GM15510 (cell line): ENCODE measurements around the gene ANKAR.

Experiments used
- POLR2A ChIP-seq: IDR thresholded peaks from 3 replicates; pipeline ENCODE4 v1.6.1; 2011; ENCODE audit warnings: borderline replicate concordance; ENCODE audit not compliant: insufficient read length; ENCODE audit errors: extremely low read depth

ANKAR gene

DNA sequence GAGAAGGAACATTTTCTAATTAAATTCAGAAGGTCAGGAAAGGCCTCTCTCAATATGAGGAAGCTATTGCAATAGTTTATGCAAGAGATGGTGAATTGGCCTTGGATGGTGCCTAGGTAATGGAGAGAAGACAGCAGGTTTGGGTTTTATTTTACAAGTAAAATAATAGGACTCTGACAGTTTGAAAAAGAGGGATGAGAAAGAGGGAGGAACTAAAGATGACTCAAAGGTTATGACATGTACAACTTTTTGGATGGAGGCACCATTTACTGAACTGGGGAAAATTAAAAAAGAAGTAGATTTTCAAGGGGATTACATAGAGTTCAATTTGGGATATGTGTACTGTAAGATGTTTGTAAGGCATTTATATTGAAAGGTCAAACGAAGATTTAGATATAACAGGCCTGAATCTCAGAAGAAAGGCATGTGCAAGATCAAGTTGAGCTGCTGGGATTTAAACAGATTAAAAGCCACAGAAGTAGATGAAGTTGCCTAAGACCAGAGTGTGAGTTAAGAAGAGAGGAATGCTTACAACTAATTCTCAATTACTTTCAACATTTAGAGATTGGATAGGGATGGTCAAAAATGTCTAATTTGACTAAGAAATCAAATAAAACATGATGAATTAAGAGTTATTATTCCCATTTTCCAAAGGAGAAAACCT, 25.5 kb upstream of the ANKAR start:
- TF ChIP-seq POLR2A, result no peak

DNA sequence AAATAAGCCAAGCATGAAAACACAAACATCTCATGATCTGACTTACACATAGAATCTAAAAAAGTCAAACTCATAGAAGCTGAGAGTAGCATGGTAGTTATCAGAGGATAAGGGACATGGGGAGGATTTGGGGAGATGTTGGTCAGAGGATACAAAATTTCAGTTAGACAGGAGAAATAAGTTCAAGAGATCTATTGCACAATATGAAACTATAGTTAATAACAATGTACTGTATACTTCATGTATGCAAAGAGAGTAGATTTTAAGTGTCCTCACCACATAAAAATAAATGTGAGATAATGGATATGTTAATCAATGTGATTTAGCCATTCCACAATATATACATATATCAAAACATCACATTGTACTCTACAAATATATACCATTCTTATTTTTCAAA, 23.2 kb upstream of the ANKAR start:
- TF ChIP-seq POLR2A, result no peak

DNA sequence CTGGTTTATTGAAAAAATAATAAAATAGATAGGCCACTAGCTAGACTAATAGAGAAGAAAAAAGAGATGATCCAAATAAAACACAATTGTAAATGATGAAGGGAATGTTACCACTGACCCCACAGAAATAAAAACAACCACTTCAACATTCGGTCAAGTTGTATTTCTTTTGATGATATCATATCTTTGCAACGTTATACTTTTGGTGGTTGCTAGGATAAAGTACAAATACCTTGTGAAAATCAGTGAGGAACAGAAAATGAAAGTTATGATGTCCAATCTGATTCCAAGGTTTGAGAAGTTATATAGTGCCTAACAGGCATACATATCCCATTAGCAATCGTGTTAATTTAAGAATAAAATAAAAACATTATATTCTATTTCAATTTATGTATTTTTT, 19.8 kb upstream of the ANKAR start:
- TF ChIP-seq POLR2A, result no peak

DNA sequence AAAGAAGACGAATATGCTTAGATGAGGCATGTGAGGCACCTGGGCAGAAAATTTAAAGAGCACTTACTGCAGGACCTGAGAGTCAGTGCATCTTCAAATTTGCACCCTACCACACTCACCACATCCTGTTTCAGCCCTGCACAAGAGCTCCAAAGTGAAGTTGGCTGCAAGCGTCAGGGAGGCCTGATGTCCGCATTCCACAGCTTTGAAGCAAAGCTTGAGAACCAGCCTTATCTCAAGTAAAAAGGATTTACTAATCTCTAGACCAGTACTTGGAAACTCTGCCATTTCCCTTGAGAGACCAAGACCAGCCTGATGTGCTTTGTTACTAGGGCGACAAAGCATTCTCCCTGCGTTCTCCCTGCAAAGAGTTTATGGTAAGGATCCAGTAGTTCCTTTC, 16.6 kb upstream of the ANKAR start:
- TF ChIP-seq POLR2A, result no peak

DNA sequence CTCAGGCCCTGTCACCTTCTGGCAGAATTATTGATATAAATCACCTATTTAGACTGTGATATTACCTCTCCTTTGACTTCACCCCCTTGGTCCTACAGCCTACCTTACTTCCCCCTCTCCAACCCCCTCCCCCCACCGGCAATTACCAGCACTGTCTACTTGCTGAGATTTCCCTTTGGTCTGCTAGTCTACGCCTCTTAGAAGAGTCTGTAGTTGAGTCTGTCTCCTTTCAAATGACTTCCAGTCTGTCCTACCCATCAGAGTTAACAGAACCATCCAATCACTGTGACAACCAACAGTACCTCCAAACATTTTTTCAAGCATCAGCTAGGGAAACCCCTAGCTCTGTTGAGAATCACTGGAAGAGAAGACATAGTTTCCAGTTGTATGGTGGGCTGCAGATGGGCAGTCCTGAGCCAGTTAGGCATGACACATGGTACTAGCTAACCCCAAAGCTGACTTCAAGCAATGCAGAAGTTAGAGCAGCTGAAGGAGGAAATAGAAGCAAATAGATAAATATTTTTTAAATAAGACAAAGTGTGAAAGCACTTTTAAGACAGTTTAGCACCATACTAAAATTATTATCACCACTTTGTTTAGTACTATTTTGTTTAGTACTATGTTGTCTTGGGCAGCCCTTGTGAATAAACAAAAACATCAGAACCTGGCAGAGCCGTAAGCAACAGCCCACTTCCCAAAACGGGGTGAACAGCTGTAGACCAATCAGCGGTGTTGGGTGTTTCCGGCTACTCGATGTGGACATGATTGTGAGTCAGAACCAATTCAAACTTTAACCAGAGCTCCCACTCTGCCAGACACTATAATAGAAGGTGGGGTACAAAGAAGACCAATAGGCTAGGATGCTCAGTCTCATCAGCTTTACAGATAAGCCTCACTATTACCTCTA, 15.9 kb upstream of the ANKAR start:
- TF ChIP-seq POLR2A, result no peak

DNA sequence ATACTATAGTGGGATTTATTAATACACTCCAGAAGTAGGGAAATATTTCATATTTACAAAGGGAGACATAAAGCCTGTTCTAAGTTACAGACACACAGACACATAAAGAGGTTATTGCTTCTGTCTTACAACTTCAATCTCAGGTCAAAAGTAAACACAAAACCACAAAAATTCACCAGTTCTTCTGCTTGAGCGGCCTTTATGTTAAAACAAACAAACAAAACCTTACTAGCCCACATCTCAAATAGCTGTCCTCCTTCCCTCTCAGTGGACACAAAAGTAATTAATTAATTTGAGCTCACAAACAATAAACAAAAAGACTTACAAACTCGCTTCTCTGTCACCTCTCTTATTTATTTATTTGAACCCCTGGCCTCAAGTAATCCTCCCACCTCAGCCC, 14.7 kb upstream of the ANKAR start:
- no peak for TF ChIP-seq POLR2A

DNA sequence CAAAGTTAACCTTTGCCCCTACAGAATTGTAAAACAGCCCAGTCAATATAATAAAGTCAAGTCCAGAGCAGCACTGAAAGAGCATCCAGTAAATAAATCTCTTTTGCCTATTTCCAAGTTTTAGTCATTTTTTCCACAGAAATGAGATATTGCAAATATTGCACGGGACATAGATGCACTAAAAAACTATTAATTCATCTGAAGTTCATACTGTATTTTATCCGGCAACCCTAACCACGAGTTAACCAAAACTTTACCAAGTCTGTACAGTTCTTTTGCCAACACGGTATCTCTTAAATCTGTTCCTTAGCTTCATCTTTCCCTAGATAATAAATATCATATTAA, 13.7 kb upstream of the ANKAR start:
- no peak for TF ChIP-seq POLR2A

DNA sequence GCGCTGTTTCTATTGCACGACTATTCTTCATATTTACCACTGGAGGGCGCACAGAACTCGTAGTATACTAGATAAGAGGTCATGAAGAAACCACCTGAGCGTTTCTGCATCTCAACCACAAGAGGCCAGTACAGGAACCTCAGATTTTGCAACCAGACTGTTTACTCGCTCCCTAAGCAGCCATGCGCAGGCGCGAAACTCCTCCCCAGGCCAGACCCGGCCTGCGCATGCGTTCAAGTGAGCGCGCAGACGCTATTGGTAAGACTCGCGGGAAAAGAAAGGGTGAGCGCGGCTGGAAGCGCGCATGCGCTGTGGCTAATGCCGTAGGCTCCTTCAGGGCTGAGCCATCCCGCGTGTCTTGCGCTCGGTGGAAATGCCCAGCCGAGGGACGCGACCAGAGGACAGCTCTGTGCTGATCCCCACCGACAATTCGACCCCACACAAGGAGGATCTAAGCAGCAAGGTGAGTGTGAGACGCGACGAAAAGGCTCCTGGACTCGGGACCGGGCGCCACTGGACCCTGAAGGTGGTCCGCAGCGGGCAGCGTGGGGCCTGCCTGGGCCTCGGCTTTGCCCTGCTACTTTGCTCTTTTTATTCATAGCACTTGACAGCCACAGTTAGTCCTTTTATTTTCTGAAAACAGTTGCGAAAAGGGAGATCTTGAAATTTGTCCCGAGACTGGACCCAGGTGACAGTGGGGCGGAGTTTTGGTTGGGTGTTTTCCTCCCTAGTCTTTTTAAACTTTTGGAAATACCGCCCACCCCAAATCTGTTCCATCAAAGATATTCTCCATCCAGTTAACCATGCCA, 13.1 kb upstream of the ANKAR start, which contains the start of gene ASNSD1:
Gene ASNSD1, plus strand, starts transcription at position 312 of the 809 bp plus-strand sequence. CDS start 4,674 bp downstream, outside the sequence.
- peak; percentile 95 for TF ChIP-seq POLR2A

DNA sequence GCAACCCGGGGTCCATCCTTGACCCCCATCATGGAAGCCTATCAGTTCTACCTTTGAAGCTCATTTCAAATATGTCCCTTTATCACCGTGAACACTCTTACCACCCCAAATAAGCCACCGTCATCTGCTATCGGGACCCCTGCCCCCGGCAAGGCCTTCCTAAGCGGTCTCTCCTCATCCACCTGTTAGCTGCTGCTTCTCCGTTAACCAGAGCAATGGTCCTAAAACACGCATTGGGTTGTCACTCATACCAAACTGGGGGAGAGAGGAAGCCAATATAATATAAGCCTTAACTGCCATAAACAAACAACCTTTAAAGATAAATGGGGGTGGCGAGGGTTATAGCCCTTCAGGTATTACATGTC, 12.5 kb upstream of the ANKAR start:
- no peak for TF ChIP-seq POLR2A

DNA sequence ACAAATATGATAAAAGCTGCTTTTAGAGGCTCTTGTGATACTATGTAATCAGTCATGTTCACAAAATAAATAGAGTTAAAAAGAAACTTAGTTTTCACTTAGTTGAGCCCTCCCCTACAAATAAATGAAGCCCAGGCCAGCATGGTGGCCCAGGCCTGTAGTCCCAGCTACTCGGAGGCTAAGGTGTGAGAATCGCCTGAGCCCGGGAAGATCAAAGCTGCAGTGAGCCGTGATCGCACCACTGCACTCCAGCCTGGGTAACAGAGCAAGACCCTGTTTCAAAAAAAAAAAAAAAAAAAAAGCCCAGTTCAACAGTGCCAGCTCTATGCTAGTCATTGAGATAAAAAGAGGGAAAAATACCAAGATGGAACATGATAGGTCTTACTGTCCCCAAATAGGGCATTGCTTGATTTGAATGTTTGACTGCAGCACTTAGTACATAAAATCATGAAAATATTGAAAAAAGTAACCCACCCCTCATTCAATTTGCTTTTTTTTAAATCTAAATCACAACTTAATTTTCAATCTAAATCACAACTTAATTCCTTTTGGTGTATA, 11.7 kb upstream of the ANKAR start:
- no peak for TF ChIP-seq POLR2A

DNA sequence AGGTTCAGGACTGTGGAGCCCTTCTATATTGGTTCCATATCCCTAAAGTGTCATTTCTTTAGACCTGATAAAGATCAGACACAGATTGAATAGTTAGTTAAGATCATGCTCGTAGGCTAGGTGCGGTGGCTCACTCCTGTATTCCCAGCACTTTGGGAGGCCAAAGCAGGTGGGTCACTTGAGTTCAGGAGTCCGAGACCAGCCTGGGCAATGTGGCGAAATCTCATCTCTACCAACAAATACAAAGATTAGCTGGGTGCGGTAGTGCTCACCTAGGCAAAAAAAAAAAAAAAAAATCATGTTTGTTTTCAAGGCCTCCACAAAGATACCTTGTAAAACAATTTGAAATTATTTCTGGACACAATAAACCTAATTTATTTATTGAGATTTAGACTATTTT, 4.6 kb upstream of the ANKAR start:
- TF ChIP-seq POLR2A, result no peak

DNA sequence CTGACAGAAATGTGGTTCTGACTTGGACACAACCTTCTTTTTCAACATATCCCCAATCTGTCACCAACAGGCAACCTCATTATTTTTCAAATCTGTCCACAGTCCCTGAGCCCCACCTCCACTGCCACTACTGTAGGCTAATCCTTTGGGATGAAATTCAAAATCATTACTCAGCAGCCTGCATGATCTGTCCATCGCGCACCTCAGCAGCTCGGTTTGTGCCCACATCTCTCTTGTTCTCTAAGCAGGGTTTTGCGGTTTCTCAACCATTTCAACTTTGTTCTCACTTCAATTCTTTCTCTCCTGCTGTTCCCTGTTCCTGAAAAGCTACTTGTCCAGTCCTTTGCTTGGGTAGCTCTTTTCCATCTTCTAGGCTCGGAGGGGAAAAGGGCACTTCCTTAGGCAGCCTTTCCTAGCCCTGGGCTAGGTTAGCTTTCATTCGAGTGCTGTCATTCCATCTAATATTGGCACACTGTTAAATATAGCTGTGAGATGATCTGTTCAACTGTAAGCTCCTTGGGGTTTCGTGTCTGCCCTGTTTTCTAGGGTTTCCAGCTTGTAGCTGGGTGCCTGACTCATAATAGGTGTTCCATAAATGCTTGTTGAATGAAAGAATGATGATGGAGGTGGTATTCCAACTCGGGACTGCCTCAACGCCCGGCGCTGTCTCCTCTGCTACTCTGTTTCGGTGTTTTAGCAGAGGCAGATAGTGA, 653 bp upstream of the ANKAR start:
- TF ChIP-seq POLR2A, result no peak

DNA sequence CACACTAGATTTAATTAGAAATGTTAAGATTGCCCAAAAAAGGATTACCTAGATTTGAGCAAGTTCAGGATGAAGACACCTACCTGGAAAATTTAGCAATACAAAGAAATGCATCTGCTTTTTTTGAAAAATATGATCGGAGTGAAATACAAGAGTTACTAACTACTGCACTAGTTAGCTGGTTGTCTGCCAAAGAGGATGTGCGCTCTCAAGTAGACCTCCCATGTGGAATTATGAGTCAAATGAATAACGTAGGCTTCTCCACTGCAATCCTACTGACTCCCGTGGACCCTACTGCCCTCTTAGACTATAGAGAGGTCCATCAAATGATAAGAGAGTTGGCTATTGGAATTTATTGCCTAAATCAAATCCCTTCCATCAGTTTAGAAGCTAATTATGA, 2.0 kb downstream of the ANKAR start:
- TF ChIP-seq POLR2A, result no peak

DNA sequence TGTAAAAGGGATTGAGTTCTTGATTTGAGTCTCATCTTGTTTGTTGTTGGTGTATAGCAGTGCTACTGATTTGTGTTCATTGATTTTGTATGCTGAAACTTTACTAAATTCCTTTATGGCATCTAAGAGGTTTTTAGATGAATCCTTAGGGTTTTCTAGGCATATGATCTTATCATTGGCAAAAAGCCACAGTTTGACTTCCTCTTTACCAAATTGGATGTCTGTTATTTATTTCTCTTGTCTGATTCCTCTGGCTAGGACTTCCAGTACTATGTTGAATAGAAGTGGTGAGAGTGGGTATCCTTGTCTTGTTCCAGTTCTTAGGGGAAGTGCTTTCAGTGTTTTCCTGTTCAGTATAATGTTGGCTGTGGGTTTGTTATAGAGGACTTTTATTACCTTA, 4.8 kb downstream of the ANKAR start:
- TF ChIP-seq POLR2A, result no peak

DNA sequence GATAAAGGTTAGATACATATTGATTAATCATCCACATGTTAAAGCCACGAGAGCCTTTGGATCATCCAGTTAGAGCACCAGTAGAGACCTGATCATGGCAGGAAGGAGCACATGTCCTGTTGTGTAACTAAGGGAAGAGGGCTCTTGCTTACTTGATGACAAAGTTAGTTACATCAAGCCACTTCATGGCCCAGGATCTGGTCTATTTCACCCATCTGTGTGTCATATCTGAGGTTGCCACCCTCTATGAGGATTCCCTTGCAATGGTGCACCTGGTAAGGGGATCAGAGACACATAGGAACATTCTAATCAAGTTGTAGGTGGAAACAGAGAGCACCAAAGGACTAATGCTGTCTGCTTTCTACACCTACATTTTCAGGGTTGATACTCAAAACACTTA, 6.7 kb downstream of the ANKAR start:
- TF ChIP-seq POLR2A, result no peak

DNA sequence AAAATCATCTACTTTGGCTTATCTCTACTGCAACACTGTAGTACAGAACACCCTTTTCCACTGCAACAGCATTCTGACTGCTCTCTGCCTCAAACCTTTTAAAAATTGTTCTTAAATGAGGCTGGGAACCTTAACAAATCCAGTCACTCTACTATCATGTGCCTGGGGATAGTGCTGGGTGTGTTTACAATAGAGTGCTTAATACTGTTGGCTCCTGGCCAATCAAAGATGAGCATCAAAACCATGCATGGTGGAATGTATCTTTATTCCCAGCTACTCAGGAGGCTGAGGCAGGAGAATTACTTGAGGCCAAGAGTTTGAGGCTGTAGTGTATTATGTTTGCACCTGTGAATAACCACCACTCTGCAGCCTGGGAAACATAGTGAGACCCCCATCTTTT, 7.4 kb downstream of the ANKAR start:
- TF ChIP-seq POLR2A, result no peak
